Neural progenitor cell (in vitro differentiated cells): ENCODE measurements around the gene CAPZB.

Source experiments
- CTCF ChIP-seq: fragments of 200-600 bp; sonication (generic); IDR thresholded peaks from 2 replicates; pipeline ENCODE4 v1.5.1; 2017; ENCODE audit warnings: antibody characterized with exemption, mild to moderate bottlenecking
- EZH2 ChIP-seq: fragments of 200-600 bp; sonication (generic); IDR thresholded peaks from 2 replicates; pipeline ENCODE4 v1.6.1; 2017; ENCODE audit warnings: antibody characterized with exemption, mild to moderate bottlenecking, moderate library complexity
- EZH2phosphoT487 ChIP-seq: fragments of 200-600 bp; sonication (generic); IDR thresholded peaks from 2 replicates; pipeline ENCODE4 v1.6.1; 2017; ENCODE audit warnings: antibody characterized with exemption

GRCh38 chr1:19462781-19463503, 22.4 kb downstream of the CAPZB start:
- TF ChIP-seq CTCF (no peak), EZH2phosphoT487 (no peak), EZH2 (no peak)
